Cardiac fibroblast (primary cell): ENCODE data around the gene LMX1B.

Experiments used
- DNase-seq, 2 donors: peaks; one replicate each; pipeline versions ENCODE4 v3.0.0 to v3.0.0-alpha.2; 2010; ENCODE audit warnings: low read depth in 2 of 2
- H3K4me3 ChIP-seq, 2 donors: replicated peaks in 1 of 2; 1 replicate in 1 of 2; 2 replicates in 1 of 2; pipeline ENCODE4 v1.5.1; 2011; ENCODE audit warnings: low read depth in 2 of 2, low read length in 2 of 2, mild to moderate bottlenecking in 2 of 2, moderate library complexity in 1 of 2
- CTCF ChIP-seq: IDR thresholded peaks from one replicate; pipeline ENCODE4 v1.5.1; 2011; ENCODE audit warnings: low read depth, mild to moderate bottlenecking, low read length, inconsistent platforms

The LMX1B gene

DNA sequence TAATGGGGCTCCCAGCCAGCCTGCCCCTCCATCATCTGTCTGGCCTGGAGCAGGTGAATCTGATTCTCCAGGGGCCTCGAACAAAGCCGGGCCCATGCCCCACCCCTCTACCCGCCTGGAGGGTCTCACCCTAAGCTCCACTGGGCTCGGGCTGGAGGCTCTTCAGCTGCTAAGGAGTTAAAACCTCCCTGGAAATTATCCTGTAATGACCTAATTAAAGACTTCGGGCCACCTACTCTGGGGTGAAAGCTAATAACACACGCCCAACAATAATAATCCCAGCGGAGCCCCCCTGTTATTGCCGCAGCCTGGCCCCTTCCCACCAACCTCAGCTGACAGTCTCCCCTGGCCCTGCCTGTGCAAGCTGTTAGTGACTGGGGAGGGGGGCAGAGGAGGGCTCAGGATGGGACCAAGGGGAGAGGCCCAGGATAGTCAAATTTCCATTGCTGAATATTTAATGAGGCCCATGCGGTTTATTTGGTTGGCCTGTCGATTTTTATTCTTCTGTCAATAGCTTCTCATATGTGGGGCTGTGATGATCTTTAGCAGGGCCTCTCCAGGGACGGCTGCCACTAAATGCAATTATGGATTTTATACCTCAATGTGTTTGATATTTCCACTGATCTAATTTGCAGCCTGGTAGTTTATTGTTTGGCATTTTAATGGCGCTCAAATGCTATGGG is 25.7 kb downstream of the LMX1B start:
- no peak for DNase-seq
- no peak overlapping the region for H3K4me3 ChIP-seq
- TF ChIP-seq CTCF, result no peak

DNA sequence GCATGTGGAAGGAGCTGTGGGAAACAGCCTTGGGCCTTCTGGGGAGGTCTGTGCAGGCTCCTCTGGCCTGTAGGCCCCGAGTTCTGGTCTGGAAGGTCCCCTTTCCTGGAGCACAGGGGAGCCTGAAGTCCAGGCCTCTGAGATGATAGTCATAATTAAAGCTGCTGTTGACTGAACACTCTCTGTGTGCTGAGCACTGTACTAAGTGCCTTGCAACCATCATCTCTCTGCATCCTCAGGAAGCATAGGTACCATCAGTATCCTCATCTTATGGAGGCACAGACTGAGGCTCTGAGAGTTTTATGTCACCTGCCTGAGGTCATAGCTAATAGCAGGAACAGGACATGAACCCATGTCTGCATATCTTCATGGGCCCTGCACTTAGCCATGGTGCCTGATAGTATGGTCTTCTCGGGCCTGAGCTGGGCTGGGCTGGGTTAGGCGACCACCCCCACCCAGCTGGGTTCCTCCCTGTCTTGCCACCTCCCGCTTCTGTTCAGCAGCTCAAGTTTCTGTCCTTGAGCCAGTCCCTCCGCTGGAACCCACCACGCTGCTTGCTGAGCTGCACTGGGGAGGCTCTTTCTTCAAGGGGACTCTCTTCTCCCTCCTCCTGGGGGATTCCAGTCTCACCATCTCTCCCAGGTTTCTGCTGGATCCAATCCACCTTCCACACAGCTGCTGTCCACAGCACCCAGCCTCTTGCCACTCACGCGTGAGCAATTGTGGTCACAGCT is 27.6 kb downstream of the LMX1B start:
- no peak for TF ChIP-seq CTCF
- H3K4me3 ChIP-seq, result no peak overlapping the region
- DNase-seq, result no peak

- no peak for TF ChIP-seq CTCF
- DNase-seq, result no peak
- H3K4me3 ChIP-seq, result no peak overlapping the region
Measured at GRCh38 chr9:126642010-126642744, 28.4 kb downstream of the LMX1B start.

DNA sequence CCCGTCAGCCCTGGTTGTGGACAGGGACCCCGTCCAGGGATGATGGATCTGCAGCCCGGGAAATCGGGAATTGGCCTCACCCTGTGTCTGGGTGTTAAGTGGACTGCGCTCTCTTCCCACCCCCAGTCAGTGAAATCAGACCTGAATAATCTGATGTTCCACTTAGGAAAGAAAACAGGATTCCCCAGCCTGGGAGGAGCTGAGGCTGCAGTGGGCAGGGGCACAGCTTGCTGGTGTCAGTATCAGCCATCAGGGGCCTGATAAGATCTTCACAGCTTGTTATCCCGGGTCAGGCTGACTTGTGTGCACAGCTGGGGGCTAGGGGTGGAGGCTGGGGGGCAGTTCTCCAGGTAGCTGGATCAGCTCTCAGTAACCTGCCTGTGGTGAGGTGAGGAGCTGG is 29.1 kb downstream of the LMX1B start:
- no peak for DNase-seq
- no peak for TF ChIP-seq CTCF
- no peak overlapping the region for H3K4me3 ChIP-seq

- no peak for DNase-seq
- no peak for TF ChIP-seq CTCF
- no peak overlapping the region for H3K4me3 ChIP-seq
Measured at GRCh38 chr9:126643945-126644527, 30.3 kb downstream of the LMX1B start.

- TF ChIP-seq CTCF, result no peak
- DNase-seq, result no peak
- H3K4me3 ChIP-seq, result no peak overlapping the region
Measured at GRCh38 chr9:126646162-126646561, 32.4 kb downstream of the LMX1B start.
